ENCODE results near the gene ITPK1.

Gene ITPK1

DNA sequence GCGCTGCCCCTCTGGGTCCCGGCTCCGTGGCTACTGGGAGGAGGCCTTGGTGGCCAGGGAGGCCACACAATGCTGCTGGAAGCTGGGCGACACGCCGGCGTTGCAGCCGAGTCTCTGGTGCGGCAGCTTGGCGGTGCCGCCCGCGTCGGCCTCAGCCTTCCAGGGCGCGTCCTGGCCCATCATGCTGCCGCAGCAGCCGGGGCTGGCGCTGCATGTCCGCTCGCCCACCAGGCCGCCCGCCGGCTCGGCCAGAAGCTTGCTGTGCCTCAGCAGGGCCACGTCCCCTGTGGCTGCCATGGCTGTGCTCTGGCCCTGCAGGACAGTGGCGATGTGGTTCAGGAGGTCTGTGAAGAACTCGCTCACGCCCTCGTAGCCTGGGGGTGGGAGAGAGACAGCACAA is 174.2 kb downstream of the ITPK1 start:
- TF ChIP-seq TAF1 (IDR thresholded peaks at IDR 0.05; ENCODE audit: low read depth) (no peak), CEBPB (IDR thresholded peaks at IDR 0.05) (no peak), CREB1 (IDR thresholded peaks at IDR 0.05; ENCODE audit: low read depth) (no peak), EGR1 (IDR thresholded peaks at IDR 0.05) (no peak), RAD21 (IDR thresholded peaks at IDR 0.05; ENCODE audit: low read depth) (no peak), NFIC (IDR thresholded peaks at IDR 0.05) (no peak), FOXM1 (IDR thresholded peaks at IDR 0.05; ENCODE audit: borderline replicate concordance, low read depth) (no peak)
- TF ChIP-seq, protein P1, sequence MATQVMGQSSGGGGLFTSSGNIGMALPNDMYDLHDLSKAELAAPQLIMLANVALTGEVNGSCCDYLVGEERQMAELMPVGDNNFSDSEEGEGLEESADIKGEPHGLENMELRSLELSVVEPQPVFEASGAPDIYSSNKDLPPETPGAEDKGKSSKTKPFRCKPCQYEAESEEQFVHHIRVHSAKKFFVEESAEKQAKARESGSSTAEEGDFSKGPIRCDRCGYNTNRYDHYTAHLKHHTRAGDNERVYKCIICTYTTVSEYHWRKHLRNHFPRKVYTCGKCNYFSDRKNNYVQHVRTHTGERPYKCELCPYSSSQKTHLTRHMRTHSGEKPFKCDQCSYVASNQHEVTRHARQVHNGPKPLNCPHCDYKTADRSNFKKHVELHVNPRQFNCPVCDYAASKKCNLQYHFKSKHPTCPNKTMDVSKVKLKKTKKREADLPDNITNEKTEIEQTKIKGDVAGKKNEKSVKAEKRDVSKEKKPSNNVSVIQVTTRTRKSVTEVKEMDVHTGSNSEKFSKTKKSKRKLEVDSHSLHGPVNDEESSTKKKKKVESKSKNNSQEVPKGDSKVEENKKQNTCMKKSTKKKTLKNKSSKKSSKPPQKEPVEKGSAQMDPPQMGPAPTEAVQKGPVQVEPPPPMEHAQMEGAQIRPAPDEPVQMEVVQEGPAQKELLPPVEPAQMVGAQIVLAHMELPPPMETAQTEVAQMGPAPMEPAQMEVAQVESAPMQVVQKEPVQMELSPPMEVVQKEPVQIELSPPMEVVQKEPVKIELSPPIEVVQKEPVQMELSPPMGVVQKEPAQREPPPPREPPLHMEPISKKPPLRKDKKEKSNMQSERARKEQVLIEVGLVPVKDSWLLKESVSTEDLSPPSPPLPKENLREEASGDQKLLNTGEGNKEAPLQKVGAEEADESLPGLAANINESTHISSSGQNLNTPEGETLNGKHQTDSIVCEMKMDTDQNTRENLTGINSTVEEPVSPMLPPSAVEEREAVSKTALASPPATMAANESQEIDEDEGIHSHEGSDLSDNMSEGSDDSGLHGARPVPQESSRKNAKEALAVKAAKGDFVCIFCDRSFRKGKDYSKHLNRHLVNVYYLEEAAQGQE (IDR thresholded peaks at IDR 0.05; ENCODE audit: low read depth) = no peak

DNA sequence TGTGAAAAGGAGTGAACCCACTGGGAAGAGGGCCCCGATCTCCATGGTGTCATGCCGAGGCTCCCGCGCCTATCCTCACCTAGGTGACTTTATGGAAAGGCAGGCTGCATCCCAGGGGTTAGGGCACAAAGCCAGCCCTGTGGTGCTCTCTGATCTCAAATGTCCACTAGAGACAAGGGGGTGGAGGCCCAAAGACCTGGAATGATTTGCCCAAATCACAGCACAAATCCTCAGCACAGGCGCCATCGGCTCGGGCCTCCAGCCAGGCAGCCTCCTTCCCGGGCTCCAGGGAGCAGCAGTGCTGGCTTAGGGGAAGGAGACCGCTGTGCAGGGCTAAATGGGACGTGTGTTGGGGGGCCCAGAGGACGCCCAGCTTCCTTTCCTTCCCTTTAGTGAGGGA is 175.2 kb downstream of the ITPK1 start:
- TF ChIP-seq NFIC (IDR thresholded peaks at IDR 0.05) = peak; percentile 66
- TF ChIP-seq CEBPB (IDR thresholded peaks at IDR 0.05) = no peak

- TF ChIP-seq, protein P2, sequence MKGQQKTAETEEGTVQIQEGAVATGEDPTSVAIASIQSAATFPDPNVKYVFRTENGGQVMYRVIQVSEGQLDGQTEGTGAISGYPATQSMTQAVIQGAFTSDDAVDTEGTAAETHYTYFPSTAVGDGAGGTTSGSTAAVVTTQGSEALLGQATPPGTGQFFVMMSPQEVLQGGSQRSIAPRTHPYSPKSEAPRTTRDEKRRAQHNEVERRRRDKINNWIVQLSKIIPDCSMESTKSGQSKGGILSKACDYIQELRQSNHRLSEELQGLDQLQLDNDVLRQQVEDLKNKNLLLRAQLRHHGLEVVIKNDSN (IDR thresholded peaks at IDR 0.05) = no peak
Observed at GRCh38 chr14:92939699-92940098, 176.0 kb downstream of the ITPK1 start.

- TF ChIP-seq, protein P1 (IDR thresholded peaks at IDR 0.05; ENCODE audit: low read depth) = 0 out of 2 replicates have a peak, but pooled peaks have one; percentile 24
- TF ChIP-seq CREB1 (IDR thresholded peaks at IDR 0.05; ENCODE audit: low read depth) (no peak), FOXM1 (IDR thresholded peaks at IDR 0.05; ENCODE audit: borderline replicate concordance, low read depth) (no peak)
Observed at GRCh38 chr14:92938890-92939671, 176.6 kb downstream of the ITPK1 start.

DNA sequence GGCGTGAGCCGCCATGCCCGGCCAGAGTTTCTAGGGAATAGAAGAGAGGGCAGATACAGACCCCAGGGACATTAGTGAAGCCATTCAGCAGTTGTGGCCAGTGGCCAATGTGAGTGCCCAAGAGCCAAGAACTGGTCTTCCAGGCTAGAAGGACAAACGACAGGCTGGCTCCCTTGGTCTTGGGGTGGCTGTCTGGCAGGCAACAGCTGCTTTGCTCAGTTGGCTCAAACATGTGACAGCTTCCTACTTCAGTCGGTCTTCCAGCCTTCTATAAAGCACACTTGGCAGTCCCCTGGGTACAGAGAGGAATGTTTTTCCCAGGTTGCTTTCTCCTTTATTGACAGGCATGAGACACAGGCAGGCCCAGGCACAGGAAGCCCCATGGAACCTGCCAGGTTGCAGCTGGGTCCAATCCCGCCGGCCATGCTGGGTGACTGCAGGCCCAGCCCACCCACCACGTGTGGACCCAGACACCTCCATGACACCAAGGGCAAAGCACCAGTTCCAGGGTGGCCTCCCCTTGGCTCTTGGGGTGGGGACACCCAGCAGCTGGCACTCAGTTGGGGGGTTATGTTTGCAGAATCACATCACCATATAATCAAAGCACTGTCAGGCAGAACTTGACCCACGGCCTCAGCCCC is 177.4 kb downstream of the ITPK1 start:
- TF ChIP-seq TEAD4 (IDR thresholded peaks at IDR 0.05) = no peak
- TF ChIP-seq, protein P2 (IDR thresholded peaks at IDR 0.05) = no peak
- TF ChIP-seq, protein P1 (IDR thresholded peaks at IDR 0.05; ENCODE audit: low read depth) = no peak
- no peak for TF ChIP-seq CEBPB (IDR thresholded peaks at IDR 0.05)
- no peak for TF ChIP-seq ZBTB7A (IDR thresholded peaks at IDR 0.05; ENCODE audit: low read depth)
- TF ChIP-seq NFIC (IDR thresholded peaks at IDR 0.05) = no peak
- TF ChIP-seq EGR1 (IDR thresholded peaks at IDR 0.05) = no peak
- no peak for TF ChIP-seq MAX (IDR thresholded peaks at IDR 0.05)
- TF ChIP-seq YY1 (IDR thresholded peaks at IDR 0.05; ENCODE audit: low read depth) = no peak
- no peak for TF ChIP-seq FOXM1 (IDR thresholded peaks at IDR 0.05; ENCODE audit: borderline replicate concordance, low read depth)
- no peak for TF ChIP-seq RAD21 (IDR thresholded peaks at IDR 0.05; ENCODE audit: low read depth)
- no peak for TF ChIP-seq EP300 (IDR thresholded peaks at IDR 0.05; ENCODE audit: borderline replicate concordance)
- no peak for TF ChIP-seq CREB1 (IDR thresholded peaks at IDR 0.05; ENCODE audit: low read depth)
- no peak for TF ChIP-seq TAF1 (IDR thresholded peaks at IDR 0.05; ENCODE audit: low read depth)
- no peak for TF ChIP-seq TCF12 (IDR thresholded peaks at IDR 0.05; ENCODE audit: low read depth)

Measured in Ishikawa (cell line).